NCI-H2227 treated with DMSO at 0.1 percent for 48 hours (cell line): ENCODE measurements around the gene ARHGEF37.
"Not testable (repeated sequence)": the region's sequence is repeated elsewhere in the genome, so short reads cannot be mapped to it uniquely, and the experiment has no call there.

Experiments
- DNase-seq: peaks from one replicate; lab custom pipeline; 2025; lab: John Stamatoyannopoulos, UW

ARHGEF37 gene

DNA sequence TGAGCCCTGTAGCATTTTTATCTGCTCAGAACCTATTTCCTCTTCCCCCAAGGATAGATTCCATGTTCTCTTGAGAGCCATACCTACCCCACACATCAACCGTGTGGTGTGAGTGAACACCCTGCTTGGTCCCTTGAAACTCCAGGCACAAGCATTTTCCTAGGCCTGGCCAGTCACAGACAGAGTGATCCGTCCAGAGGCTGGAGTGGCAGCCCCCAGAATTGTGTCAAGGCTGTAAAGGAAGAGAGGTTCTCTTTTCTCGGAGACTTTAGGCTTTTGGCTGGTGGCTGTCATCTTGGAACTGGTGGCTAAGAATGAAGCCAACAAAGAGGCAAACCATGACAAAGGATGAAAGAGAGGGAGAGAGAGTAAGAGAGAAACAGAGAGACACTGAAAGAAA lies 66.0 kb downstream of the ARHGEF37 start:
- no peak for DNase-seq

DNA sequence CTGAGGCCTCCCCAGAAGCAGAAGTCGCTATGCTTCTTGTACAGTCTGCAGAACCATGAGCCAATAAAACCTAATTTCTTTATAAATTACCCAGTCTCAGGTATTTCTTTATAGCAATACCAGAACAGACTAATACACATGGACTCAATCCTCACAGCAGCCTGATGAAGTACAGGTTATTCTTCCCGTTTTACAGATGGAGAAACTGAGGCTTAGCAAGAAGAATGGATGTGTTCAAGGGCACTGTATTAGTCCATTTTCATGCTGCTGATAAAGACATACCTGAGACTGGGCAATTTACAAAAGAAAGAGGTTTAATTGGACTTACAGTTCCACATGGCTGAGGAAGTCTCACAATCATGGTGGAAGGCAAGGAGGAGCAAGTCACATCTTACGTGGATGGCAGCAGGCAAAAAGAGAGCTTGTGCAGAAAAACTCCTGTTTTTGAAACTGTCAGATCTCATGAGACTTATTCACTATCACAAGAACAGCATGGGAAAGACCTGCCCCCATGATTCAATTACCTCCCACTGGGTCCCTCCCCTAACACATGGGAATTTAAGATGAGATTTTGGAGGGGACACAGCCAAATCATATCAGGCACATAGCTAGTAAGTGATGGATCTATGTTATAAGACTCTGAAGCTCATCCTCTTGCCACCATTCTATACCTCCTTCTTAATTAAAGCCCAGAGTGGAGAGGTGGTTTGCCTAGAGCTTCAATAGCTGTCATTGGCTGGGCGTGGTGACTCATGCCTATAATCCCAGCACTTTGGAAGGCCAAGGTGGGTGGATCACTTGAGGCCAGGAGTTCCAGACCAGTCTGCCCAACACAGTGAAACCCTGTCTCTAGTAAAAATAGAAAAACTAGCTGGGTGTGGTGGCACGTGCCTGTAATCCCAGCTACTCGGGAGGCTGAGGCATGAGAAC lies 67.4 kb downstream of the ARHGEF37 start:
- DNase-seq: not testable (repeated sequence)

DNA sequence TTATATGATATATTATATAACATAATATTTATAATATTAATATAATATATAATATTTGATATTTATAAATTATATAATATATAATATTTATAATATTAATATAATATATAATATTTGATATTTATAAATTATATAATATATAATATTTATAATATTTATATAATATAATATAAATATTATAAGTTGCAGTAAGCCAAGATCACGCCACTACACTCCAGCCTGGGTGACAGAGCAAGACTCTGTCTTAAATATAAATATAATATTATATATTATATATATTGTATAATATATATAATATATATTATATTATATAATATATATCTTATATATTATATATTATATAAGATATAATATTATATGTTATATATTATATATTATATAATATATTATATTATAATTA lies 68.4 kb downstream of the ARHGEF37 start:
- not testable (repeated sequence) for DNase-seq

DNA sequence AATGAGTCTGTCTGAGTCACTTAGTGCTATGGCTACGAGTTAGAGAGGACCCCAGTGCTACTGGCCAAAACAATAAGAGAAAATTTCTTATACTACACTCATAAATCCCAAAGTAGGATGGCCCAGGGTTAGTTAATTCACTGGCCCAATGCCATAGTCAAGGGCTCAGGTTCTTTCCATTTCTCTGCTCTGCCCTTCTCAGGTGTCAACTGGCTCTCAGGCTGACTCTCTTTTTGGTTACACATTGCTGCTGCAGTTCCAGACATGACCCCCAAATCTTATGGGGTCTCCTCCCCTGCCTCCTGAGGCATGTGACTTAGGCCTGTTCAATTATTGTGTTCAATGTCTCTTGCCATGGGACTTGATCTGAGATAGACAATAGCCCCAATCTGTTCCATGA lies 70.4 kb downstream of the ARHGEF37 start:
- DNase-seq: no peak

DNA sequence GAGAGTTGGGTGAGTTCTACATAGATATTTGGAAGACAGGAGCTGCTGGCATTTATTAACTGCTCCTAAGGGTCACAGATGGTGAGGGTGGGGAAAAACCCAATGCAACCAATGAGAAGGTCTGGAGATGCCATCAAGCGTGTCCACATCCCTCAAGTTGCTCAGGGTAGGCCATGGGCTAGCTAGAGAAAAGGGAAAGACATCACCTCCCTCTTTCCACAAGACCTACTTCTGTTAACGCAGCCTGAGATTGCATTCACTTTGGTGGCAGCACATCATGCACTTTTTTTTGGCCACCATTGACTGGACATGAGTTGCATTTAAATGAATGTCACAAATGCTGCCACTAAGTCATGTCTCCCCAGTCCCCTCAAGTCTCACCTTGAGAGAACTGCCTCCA lies 71.4 kb downstream of the ARHGEF37 start:
- no peak for DNase-seq

DNA sequence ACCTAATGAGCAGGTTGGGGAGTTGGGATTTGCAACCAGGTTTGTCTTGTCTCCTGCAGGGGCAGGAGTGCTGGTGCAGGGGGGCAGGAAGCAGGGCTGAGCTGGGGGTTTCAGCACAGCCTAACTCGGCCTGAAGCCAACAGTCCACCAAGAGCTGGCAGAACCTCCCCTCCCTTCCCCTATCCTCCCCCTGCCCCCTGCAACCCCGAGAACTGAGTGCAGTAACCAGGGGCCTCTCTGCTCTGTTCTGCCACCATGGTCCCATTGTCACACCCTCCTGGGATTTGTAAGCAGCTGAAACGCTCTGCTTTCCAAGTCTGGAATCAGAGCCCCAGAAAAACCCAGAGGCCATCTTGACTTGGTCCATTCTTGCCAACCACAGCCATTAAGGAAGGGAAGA lies 72.9 kb downstream of the ARHGEF37 start:
- no peak for DNase-seq

DNA sequence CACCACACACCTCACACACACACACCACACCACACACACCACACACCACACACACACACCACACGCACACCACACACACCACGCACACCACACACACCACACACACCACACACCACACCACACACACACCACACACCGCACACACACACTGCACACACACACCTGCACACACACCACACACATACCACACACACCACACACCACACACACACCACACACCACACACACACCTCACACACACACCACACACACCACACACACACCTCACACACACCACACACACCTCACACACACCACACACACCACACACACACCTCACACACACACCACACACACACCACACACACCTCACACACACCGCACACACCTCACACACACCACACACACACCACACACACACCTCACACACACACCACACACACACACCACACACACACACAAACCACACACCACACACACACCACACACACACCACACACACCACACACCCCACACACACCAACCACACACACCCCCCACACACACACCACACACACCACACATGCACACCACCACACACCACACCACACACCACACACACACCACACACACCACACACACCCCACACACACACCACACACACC lies 73.7 kb downstream of the ARHGEF37 start:
- DNase-seq: no peak

DNA sequence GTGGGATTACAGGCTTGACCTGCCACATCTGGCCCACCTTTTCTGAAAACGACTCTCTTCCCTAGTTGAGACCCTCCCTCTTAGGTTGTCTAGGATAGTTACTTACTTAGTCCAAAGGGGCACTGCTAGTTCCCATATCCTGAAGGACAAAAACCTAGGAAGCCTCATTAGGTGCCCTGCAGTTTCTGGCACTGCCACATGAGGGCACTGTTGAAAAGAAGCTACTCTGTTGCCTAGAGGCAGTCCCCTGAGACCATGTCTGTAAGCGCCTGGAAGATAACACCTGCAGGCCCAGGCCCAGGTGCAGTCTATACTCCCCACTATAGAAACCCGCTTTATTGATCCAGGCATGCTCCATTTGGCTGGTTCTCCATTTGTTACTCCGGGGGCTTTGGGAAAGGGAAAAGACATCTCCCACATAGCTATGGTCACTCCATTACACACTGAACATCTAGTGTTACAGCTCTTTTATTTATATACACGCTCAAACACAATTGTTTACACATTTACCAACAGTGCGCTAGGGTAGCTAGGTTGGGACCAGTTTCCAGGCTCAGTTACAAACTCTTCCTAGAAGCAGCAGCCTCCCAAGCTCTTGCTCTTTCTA lies 75.4 kb downstream of the ARHGEF37 start:
- no peak for DNase-seq

DNA sequence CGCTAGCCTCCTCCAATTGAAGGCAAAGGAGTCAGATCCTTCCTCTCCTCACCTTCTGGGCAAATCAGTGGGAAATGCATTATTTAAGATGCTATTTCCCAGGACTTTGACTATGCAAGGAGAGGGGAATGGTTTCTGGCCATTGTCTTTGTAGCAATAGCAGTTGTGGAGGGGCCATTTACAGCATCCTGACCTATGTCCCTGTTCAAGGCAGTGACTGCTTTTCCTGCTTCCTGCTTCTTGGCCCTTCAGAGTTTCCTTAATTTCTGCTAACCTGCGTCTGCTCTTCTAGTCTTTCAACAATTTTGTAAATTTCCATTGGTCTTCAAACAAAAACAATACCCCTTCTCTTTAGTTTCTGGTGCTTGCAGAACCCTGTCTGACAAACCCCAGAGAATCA lies 76.0 kb downstream of the ARHGEF37 start:
- DNase-seq: no peak

DNA sequence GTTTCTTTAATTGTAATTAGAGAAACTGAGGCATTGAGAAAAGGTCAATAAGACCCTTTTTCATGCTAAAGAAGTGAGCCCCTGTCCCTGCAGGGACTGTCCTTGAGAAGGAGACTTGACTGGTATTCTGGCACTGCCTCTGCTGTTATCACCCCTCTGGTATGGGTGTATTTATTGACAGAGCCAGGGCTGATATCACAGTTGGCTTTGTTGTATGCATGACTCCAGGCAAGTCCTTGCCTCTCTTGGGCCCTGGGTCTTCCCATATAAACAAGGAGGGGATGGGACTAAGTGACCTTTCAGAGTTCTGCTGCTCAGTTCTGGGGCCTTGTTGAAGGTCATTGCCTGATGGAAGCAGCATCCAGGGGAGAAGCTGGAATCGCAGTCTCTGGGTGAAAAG lies 77.0 kb downstream of the ARHGEF37 start:
- DNase-seq: no peak

DNA sequence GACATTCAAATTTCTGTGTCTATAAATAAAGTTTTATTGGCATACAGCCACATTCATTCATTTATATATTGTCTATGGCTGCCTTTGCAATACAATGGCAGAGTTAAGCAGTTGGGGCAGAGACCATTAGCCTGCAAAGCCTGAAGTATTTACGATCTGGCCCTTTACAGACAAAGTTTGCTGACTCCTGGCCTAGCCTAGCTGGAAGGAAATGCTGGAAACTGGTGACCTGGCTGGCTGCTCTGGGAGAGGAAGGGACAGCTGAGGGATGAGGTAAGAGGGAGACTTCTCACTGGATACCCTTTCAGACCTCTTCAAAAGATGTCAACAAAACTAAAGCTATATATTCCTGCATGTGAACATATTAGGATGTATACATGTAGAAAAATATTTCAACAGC lies 82.8 kb downstream of the ARHGEF37 start:
- no peak for DNase-seq

DNA sequence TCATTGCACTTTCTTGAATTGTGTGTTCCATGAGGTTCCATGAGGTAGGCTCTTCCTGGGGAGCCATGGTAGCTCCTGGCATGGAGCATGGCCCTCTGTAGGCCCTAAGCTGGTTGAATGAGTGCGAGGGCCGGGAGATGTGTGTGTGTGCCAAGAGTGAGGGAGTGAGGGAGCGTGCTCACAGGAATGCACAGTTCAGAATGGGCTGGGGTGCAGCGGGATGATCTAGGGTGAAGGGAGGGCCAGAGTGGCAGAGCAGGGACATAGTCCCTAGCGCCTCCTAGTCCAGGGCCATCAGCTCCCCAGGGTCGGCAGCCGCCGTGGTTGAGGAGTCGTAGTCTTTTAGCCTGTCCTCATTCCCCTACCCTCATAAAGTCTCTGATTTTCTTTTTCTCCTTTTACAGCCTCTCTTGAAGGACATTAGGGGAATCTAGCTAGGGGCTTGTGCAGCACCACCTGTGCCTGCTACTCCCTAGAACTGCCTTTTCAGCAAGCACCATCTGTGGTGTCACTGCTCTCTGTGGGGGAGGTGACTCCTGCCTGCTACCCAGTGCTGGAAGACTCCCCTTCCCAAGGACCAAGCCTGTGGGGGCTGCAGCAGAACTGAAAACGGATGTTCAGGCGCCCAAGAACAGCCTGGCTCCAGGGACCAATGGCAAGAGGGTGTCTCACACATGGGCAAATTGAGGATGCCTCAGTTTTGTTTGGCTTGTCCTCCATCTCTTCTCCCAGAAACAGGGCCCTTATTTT lies 83.5 kb downstream of the ARHGEF37 start:
- DNase-seq: no peak

DNA sequence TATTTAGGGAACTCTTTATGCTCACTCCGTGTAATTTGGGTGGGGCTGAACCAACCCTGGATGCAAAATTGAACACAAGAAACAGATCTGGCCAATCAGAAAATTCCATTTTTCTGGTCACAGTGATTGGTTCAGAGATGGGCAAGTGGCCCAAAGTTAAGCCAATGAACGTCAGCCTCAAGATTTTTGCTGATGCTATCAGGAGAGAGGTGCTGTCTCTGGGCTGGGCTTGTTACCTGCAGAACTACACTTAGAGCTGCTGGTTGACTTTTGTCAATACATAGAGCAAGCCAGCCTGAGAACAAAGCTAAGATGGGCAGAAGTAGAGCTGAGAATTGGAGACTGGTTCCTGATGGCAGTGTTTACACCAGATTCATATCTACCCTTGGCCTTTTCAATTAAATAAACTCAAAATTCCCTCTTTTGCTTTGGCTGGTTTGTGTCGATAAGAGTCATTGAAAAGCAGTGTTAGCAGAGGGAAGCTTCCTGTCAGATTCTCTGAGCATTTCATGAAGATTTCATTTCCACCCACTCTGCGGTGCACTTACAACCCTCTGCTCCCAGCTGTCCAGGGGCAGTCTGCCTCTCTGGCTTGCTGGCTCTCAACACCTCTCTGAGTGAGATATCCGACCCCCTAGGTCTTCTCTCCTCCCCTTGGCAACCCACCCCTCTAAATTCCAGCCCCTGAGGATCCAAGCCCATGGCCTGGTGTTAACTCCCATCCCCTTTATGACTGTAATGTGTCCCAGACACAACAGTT lies 84.3 kb downstream of the ARHGEF37 start:
- no peak for DNase-seq

DNA sequence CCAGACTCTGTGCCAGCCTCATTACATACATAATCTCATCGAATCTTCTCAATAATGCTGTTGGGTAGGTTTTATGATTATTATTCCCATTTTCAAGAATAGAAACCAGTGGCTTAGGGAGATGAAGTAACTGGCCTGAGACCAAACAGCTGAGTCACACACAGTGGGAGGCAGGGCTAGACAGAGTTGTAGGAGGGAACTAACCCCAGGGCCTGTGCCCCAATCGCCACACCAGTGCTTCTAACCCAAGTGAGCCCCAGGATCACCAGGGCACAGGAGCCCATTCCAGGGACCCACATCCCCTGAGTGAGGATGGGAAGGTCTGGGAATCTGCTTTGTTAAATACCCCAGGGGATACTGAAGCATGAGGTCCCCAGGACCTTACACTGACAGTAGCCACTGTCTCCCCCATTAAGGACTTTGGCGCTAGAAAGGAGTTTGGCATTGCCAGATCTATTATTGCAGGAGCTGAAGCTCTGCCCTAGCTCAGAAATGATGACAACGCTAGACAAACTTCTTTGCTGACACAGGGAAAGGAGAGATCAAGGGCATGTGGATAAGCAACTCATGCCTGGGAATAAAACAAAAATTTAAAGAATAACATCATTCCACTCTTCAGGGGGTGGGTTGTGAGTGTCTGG lies 85.0 kb downstream of the ARHGEF37 start:
- no peak for DNase-seq

DNA sequence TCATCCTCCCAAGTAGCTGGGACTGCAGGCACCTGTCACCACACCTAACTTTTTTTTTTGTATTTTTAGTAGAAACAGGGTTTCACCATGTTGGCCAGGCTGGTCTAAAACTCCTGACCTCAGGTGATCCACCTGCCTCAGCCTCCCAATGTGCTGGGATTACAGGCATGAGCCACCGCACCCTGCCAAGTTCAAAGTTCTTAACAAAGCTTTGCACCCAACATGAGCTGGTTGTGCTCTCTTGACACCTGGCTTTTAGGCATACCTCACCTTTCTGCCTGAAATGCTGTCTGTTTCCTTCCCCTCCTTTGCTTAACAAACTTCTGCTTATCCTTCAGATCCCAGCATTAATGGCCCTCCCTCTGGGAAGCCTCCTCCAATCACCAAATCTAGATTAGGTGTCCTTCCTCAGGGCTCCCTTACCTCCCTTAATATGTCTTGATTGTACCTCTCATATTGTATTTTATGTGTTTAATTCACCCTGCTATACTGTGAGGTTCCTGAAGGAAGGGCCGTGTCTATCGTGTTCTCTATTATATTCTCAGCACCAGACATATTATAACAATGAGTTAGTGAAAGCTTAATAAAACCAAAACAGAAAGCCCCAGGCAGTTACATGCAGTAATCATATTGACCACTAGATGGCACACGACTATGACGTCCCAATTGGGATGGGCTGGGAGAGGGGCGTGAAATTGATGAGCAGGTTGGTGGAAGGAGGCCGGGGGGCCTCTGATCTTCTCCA lies 86.0 kb downstream of the ARHGEF37 start:
- DNase-seq: no peak

DNA sequence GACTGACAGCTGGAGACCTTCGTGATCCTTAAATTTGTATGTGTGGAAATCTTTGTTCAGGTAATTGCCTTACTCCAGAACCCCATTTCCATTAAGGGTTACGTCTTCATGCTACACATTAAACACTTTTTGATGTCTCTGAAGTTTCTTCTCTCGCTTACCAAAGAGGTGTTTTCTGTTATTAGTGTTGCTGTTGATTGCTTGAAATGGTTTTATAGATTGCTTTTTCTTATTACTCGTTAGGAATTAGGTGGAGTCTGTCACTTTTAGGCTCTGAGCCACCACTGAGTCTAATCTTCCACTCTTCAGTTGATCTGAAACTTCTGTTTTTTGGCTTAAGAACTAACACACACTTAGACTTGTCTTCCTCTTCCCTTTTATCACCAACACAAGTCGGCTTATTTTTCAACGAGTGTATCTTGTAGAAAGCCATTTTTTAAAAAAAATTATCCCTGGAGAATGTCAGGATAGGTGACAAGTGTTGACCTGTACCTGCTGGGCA lies 86.6 kb downstream of the ARHGEF37 start:
- DNase-seq: no peak

DNA sequence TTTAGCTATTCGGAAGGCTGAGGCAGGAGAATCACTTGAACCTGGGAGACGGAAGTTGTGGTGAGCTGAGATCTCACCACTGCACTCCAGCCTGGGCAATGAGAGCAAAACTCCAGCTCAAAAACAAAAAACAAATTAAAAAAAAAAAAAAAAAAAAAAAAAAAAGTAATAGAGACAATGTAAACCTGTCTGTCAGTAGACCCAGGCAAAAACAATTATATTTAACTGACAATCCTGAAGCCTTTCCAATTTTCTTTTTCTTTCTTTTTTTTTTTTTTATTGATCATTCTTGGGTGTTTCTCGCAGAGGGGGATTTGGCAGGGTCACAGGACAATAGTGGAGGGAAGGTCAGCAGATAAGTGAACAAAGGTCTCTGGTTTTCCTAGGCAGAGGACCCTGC lies 88.0 kb downstream of the ARHGEF37 start:
- not testable (repeated sequence) for DNase-seq

DNA sequence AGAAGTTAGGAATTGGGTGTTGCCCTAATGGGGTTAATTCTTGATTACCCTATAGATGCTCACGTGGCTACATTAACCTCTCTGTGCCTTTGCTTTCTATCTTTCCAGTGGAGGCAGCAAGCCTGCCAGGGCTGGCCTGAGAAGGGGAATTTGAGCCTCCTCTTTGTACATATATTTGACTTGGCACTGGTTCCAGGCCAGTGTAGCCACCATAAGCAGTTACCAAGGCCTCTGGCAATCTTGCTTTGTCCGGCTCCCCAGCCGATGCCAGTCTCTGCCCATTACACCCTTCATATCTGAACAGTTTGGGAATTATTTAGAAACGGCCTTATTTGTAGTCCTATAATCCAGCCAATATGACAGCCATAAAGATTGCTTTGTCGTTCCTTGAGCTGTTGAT lies 90.2 kb downstream of the ARHGEF37 start:
- no peak for DNase-seq

DNA sequence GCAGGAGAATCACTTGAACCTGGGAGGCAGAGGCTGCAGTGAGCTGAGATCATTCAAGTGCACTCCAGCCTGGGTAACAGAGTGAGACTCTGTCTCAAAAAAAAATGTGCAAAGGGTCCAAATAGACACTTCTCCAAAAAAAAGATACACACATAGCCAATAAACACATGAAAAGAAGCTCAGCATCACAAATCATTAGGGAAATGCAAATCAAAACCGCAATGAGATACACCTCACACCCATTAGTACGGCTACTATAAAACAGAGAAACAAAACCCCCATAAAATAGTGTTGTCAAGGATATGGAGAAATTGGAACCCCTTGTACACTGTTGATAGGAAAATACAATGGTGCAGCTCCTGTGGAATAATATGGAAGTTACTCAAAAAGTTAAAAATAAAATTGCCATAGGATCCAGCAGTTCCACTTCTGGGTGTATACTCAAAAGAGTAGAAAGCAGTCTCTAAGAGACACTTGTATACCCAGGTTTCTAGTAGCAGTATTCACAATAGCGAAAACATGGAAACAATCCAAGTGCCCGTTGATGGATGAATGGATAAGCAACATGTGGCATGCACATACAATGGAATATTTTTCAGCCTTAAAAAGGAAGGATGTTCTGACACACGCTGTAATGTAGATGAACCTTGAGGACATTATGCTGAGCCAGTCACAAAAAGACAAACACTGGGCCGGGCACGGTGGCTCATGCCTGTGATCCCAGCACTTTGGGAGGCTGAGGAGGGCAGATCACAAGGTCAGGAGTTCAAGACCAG lies 91.6 kb downstream of the ARHGEF37 start:
- DNase-seq: no peak
